SK-N-SH (cell line): Measurements from ENCODE around the gene HBG2. TPM values are rescaled to one million over a fixed set of nuclear protein-coding genes. Genes with fewer than 3 reads are reported as not detected.

ENCODE experiments used
- CTCF ChIA-PET: fragments of 300-600, 350-600 bp; formaldehyde crosslinking; extraction: SDS; loops from one replicate; lab custom pipeline; 2021; lab: Yijun Ruan, JAX
- POLR2A ChIA-PET: fragments of 350-600 bp; sonication (Branson Sonifier 250); formaldehyde crosslinking; extraction: SDS; loops from one replicate; lab custom pipeline; 2020; ENCODE audit warnings: antibody characterized with exemption, inconsistent platforms; lab: Yijun Ruan, JAX
- DNase-seq: peaks from one replicate; pipeline ENCODE4 v3.0.0; 2012
- H2AFZ ChIP-seq: fragments of 200-600 bp; sonication (generic); 2 replicates; pipeline ENCODE4 v1.8.1; 2016; ENCODE audit warnings: antibody characterized with exemption, mild to moderate bottlenecking, low read depth
- H3F3A ChIP-seq: fragments of 200-600 bp; sonication (generic); replicated peaks from 2 replicates; pipeline ENCODE3; 2016; ENCODE audit warnings: antibody characterized with exemption, mild to moderate bottlenecking; ENCODE audit not compliant: insufficient read depth
- H3K27ac ChIP-seq, 2 experiments: fragments of 200-500 bp in 1 of 2; fragments of 200-600 bp in 1 of 2; sonication (Bioruptor generic) in 1 of 2; sonication (generic), shearing (Covaris generic) in 1 of 2; 2 replicates each; pipeline versions ENCODE4 v1.5.1 to v1.6.1; 2014 to 2016; ENCODE audit warnings: low read depth in 2 of 2, inconsistent platforms in 1 of 2, low read length in 1 of 2, mild to moderate bottlenecking in 1 of 2, mixed read lengths in 1 of 2
- H3K27me3 ChIP-seq: fragments of 200-600 bp; sonication (generic), shearing (Covaris generic); 2 replicates; pipeline ENCODE4 v1.6.1; 2016; ENCODE audit warnings: mixed run types; ENCODE audit not compliant: insufficient read depth
- H3K36me3 ChIP-seq, 2 experiments: fragments of 200-500 bp in 1 of 2; fragments of 200-600 bp in 1 of 2; sonication (Bioruptor generic) in 1 of 2; sonication (generic) in 1 of 2; replicated peaks in 1 of 2; 2 replicates each; pipeline versions ENCODE3 to v1.5.1; 2014 to 2016; ENCODE audit warnings: low read length in 1 of 2, mild to moderate bottlenecking in 1 of 2; ENCODE audit not compliant: insufficient read depth in 2 of 2, control insufficient read depth in 1 of 2
- H3K4me1 ChIP-seq, 2 experiments: fragments of 200-500 bp in 1 of 2; fragments of 200-600 bp in 1 of 2; sonication (Bioruptor generic) in 1 of 2; sonication (generic), shearing (Covaris generic) in 1 of 2; 2 replicates each; pipeline versions ENCODE4 v1.5.1 to v1.6.1; 2014 to 2016; ENCODE audit warnings: low read depth in 1 of 2, low read length in 1 of 2, mixed run types in 1 of 2; ENCODE audit not compliant: insufficient read depth in 2 of 2, control insufficient read depth in 1 of 2
- H3K4me2 ChIP-seq: fragments of 200-600 bp; sonication (generic), shearing (Covaris generic); 2 replicates; pipeline ENCODE4 v1.6.1; 2017; ENCODE audit warnings: mixed run types
- H3K4me3 ChIP-seq, 2 experiments: fragments of 200-500 bp in 1 of 2; fragments of 200-600 bp in 1 of 2; sonication (Bioruptor generic) in 1 of 2; sonication (generic), shearing (Covaris generic) in 1 of 2; 2 replicates each; pipeline versions ENCODE4 v1.5.1 to v1.8.1; 2014 to 2016; ENCODE audit warnings: low read depth in 2 of 2, inconsistent platforms in 1 of 2, low read length in 1 of 2, mild to moderate bottlenecking in 1 of 2, mixed read lengths in 1 of 2, moderate library complexity in 1 of 2
- H3K79me2 ChIP-seq: fragments of 200-600 bp; sonication (generic); 2 replicates; pipeline ENCODE4 v1.8.1; 2017; ENCODE audit warnings: mild to moderate bottlenecking; ENCODE audit not compliant: insufficient read depth
- H3K9ac ChIP-seq: fragments of 200-600 bp; sonication (generic); 2 replicates; pipeline ENCODE4 v1.6.1; 2017; ENCODE audit warnings: mixed run types
- H3K9me2 ChIP-seq: fragments of 200-600 bp; sonication (generic); 2 replicates; pipeline ENCODE4 v1.6.1; 2017; ENCODE audit warnings: mixed run types
- H3K9me3 ChIP-seq: fragments of 200-600 bp; sonication (generic); 2 replicates; pipeline ENCODE4 v1.6.1; 2017; ENCODE audit warnings: mixed run types, mild to moderate bottlenecking, moderate library complexity
- H4K20me1 ChIP-seq: fragments of 200-600 bp; sonication (generic); 2 replicates; pipeline ENCODE4 v1.6.1; 2017; ENCODE audit warnings: mild to moderate bottlenecking, mixed run types; ENCODE audit not compliant: insufficient read depth
- ELF1 ChIP-seq: IDR thresholded peaks from 2 replicates; pipeline ENCODE4 v1.4.0; 2012
- EZH2phosphoT487 ChIP-seq: fragments of 200-600 bp; sonication (generic); IDR thresholded peaks from 2 replicates; pipeline ENCODE4 v1.6.1; 2017; ENCODE audit warnings: low read depth, mixed run types, mild to moderate bottlenecking, antibody characterized with exemption, moderate library complexity, borderline replicate concordance
- FOSL2 ChIP-seq: IDR thresholded peaks from 2 replicates; pipeline ENCODE4 v1.4.0; 2012; ENCODE audit warnings: low read depth, mild to moderate bottlenecking, moderate library complexity, borderline replicate concordance
- FOXJ3 ChIP-seq: sonication (generic); formaldehyde crosslinking; IDR thresholded peaks from 2 replicates; pipeline ENCODE4 v1.5.1; 2020; ENCODE audit warnings: mild to moderate bottlenecking, missing genetic modification reagents
- FOXM1 ChIP-seq: IDR thresholded peaks from 2 replicates; pipeline ENCODE4 v1.4.0; 2012; ENCODE audit warnings: low read depth, mild to moderate bottlenecking
- GABPA ChIP-seq: IDR thresholded peaks from 2 replicates; pipeline ENCODE4 v1.4.0; 2012; ENCODE audit warnings: low read depth, mild to moderate bottlenecking
- IRF3 ChIP-seq: fragments of 150-350 bp; IDR thresholded peaks from 2 replicates; pipeline ENCODE4 v1.6.1; 2016; ENCODE audit warnings: mild to moderate bottlenecking, low read depth, low read length
- JUND ChIP-seq: IDR thresholded peaks from 2 replicates; pipeline ENCODE4 v1.4.0; 2012
- MEF2A ChIP-seq: IDR thresholded peaks from 2 replicates; pipeline ENCODE4 v1.4.0; 2012; ENCODE audit warnings: low read depth, borderline replicate concordance
- NFIC ChIP-seq: IDR thresholded peaks from 2 replicates; pipeline ENCODE4 v1.4.0; 2012; ENCODE audit warnings: borderline replicate concordance
- NRF1 ChIP-seq: IDR thresholded peaks from 2 replicates; pipeline ENCODE4 v1.6.1; 2012; ENCODE audit warnings: low read depth, mild to moderate bottlenecking, low read length
- PBX3 ChIP-seq: IDR thresholded peaks from 2 replicates; pipeline ENCODE4; 2012
- POLR2AphosphoS5 ChIP-seq: IDR thresholded peaks from 2 replicates; pipeline ENCODE4 v1.6.1; 2012; ENCODE audit warnings: low read depth, low read length
- RAD21 ChIP-seq: IDR thresholded peaks from 2 replicates; pipeline ENCODE4 v1.6.1; 2012; ENCODE audit warnings: mild to moderate bottlenecking, low read length
- RCOR1 ChIP-seq: fragments of 150-350 bp; IDR thresholded peaks from 2 replicates; pipeline ENCODE4 v1.6.1; 2017; ENCODE audit warnings: antibody characterized with exemption, low read length
- RXRA ChIP-seq: IDR thresholded peaks from 2 replicates; pipeline ENCODE4 v1.4.0; 2012; ENCODE audit warnings: low read depth, mild to moderate bottlenecking, borderline replicate concordance
- SIN3A ChIP-seq: IDR thresholded peaks from 2 replicates; pipeline ENCODE4 v1.6.1; 2012; ENCODE audit warnings: low read depth, mild to moderate bottlenecking, low read length, moderate library complexity, borderline replicate concordance
- TAF1 ChIP-seq: IDR thresholded peaks from 2 replicates; pipeline ENCODE4 v1.6.1; 2012; ENCODE audit warnings: low read depth, mild to moderate bottlenecking, low read length, moderate library complexity, borderline replicate concordance
- TCF12 ChIP-seq: IDR thresholded peaks from 2 replicates; pipeline ENCODE4 v1.4.0; 2012
- TEAD4 ChIP-seq: IDR thresholded peaks from 2 replicates; pipeline ENCODE4 v1.4.0; 2012; ENCODE audit warnings: mild to moderate bottlenecking, borderline replicate concordance; ENCODE audit not compliant: insufficient read depth
- USF1 ChIP-seq: IDR thresholded peaks from 2 replicates; pipeline ENCODE4 v1.4.0; 2012; ENCODE audit warnings: low read depth, borderline replicate concordance
- YY1 ChIP-seq: IDR thresholded peaks from 2 replicates; pipeline ENCODE4 v1.4.0; 2012; ENCODE audit warnings: low read depth, mild to moderate bottlenecking
- ZBTB33 ChIP-seq: IDR thresholded peaks from 2 replicates; pipeline ENCODE4 v1.4.0; 2012; ENCODE audit warnings: low read depth, borderline replicate concordance
- WGBS: methylation state at CpG from one replicate; pipeline ENCODE4 v1.1.6; 2017; ENCODE audit warnings: low lambda C conversion rate; 5-methylcytosine and 5-hydroxymethylcytosine counted together
- polyA plus RNA-seq, 3 experiments: library from polyadenylated mRNA; depleted of rRNA; stranded (reverse); fragments of >200 nt; gene quantifications; 2 replicates each; pipeline ENCODE4 v1.2.3, GENCODE V29; 2012

HBG2 gene
- polyA plus RNA-seq, 1 of the 3 experiments (the other 2 are of a cell fraction), result 0.33 TPM

GRCh38 chr11:5274395-5274794 lies 19.8 kb upstream of the HBG2 start:
- Histone ChIP-seq H3K79me2 (no peaks in the 10 kb centered on the region), H4K20me1 (no peaks in the 10 kb centered on the region), H3K4me2 (no peak overlapping the region), H3K9me3 (no peaks in the 10 kb centered on the region), H3K27ac (no peak overlapping the region), H3F3A (no peaks in the 10 kb centered on the region), H3K27me3 (peaks cover 9% of the 10 kb centered on the region), H3K4me3 (no peak overlapping the region), H3K9me2 (no peaks in the 10 kb centered on the region), H3K9ac (no peak overlapping the region), H2AFZ (no peak overlapping the region), H3K36me3 (no peaks in the 10 kb centered on the region), H3K4me1 (no peaks in the 10 kb centered on the region)
- CTCF ChIA-PET, result no interaction called here
- 11% methylated on average over 5 of the region's 5 CpGs for WGBS
- TF ChIP-seq RCOR1, result no peak
- TF ChIP-seq JUND, result no peak
- TF ChIP-seq NRF1, result no peak
- no peak for TF ChIP-seq SIN3A
- no peak for TF ChIP-seq YY1
- no peak for TF ChIP-seq NFIC
- TF ChIP-seq POLR2AphosphoS5, result no peak
- TF ChIP-seq GABPA, result no peak
- no peak for TF ChIP-seq TEAD4
- no peak for TF ChIP-seq MEF2A
- TF ChIP-seq TCF12, result no peak
- TF ChIP-seq RAD21, result no peak
- POLR2A ChIA-PET, result no interaction called here
- DNase-seq, result no peak

- Histone ChIP-seq H3K9ac (no peak overlapping the region), H3K36me3 (no peaks in the 10 kb centered on the region), H3K27ac (no peak overlapping the region), H4K20me1 (no peaks in the 10 kb centered on the region), H3K27me3 (peaks cover 16% of the 10 kb centered on the region), H3K4me3 (no peak overlapping the region), H3F3A (no peaks in the 10 kb centered on the region), H2AFZ (no peak overlapping the region), H3K9me2 (no peaks in the 10 kb centered on the region), H3K4me2 (no peak overlapping the region), H3K9me3 (no peaks in the 10 kb centered on the region), H3K79me2 (no peaks in the 10 kb centered on the region), H3K4me1 (no peaks in the 10 kb centered on the region)
- TF ChIP-seq FOXM1, result no peak
- TF ChIP-seq TCF12, result no peak
- TF ChIP-seq POLR2AphosphoS5, result no peak
- TF ChIP-seq RXRA, result no peak
- no peak for TF ChIP-seq FOXJ3 (CRISPR knock-in tag)
- no peak for TF ChIP-seq PBX3
- no peak for TF ChIP-seq RAD21
- no peak for TF ChIP-seq JUND
- no peak for TF ChIP-seq USF1
- TF ChIP-seq EZH2phosphoT487, result no peak
- TF ChIP-seq SIN3A, result no peak
- TF ChIP-seq FOSL2, result no peak
- TF ChIP-seq IRF3, result no peak
- no peak for TF ChIP-seq ELF1
- no peak for TF ChIP-seq GABPA
- TF ChIP-seq TEAD4, result no peak
- TF ChIP-seq MEF2A, result no peak
- TF ChIP-seq ZBTB33, result no peak
- TF ChIP-seq TAF1, result no peak
- WGBS, result 21% methylated on average over 4 of the region's 4 CpGs
- CTCF ChIA-PET, result interaction anchor here (0.7 kb wide), 1 partner anchor 124 kb away, joined by 3 read pairs; no protein-coding TSS in a partner anchor
- POLR2A ChIA-PET, result no interaction called here
- DNase-seq, result no peak
These were observed 17.9 kb upstream of the HBG2 start for GRCh38 chr11:5272395-5273017.
